HG02973 (cell line): ENCODE measurements around the gene FNDC8.
A peak's percentile ranks its signal among the peaks of the same experiment; 100 is the strongest.
"Not testable (repeated sequence)": the region's sequence is repeated elsewhere in the genome, so short reads cannot be mapped to it uniquely, and the experiment has no call there.

ENCODE experiments used
- ATAC-seq: cut with Tn5 transposase; IDR thresholded peaks from one replicate; pipeline ENCODE4 v1.9.1; 2021; ENCODE audit warnings: moderate library complexity; ENCODE audit not compliant: unreplicated experiment

FNDC8 gene

GRCh38 chr17:35094902-35095301 is 26.5 kb upstream of the FNDC8 start:
- no peak for ATAC-seq

- no peak for ATAC-seq
These were observed 25.7 kb upstream of the FNDC8 start for GRCh38 chr17:35095741-35096140.

- ATAC-seq, result no peak
These were observed 23.6 kb upstream of the FNDC8 start for GRCh38 chr17:35097776-35098175.

GRCh38 chr17:35099908-35100307 is 21.5 kb upstream of the FNDC8 start:
- no peak for ATAC-seq

GRCh38 chr17:35101036-35101435 is 20.4 kb upstream of the FNDC8 start:
- ATAC-seq, result no peak

- no peak for ATAC-seq
These were observed 19.7 kb upstream of the FNDC8 start for GRCh38 chr17:35101725-35102124.

GRCh38 chr17:35103271-35103670 is 18.1 kb upstream of the FNDC8 start:
- ATAC-seq, result no peak

- ATAC-seq, result no peak
These were observed 16.5 kb upstream of the FNDC8 start for GRCh38 chr17:35104844-35105450.

GRCh38 chr17:35110791-35111190 is 10.6 kb upstream of the FNDC8 start:
- ATAC-seq, result not testable (repeated sequence)

- no peak for ATAC-seq
These were observed 4.6 kb upstream of the FNDC8 start for GRCh38 chr17:35116845-35117244.

- no peak for ATAC-seq
These were observed 3.4 kb upstream of the FNDC8 start for GRCh38 chr17:35117984-35118383.

GRCh38 chr17:35119370-35120165 is 1.8 kb upstream of the FNDC8 start, which contains the start of gene RAD51D:
TSS of gene RAD51D (minus strand) at chr17:35119860. CDS start at chr17:35119613, 247 bp downstream.
- peak; percentile 74 for ATAC-seq

GRCh38 chr17:35127751-35128514 is 6.5 kb downstream of the FNDC8 start:
- ATAC-seq, result no peak

GRCh38 chr17:35129154-35129972 is 7.9 kb downstream of the FNDC8 start:
- no peak for ATAC-seq

- ATAC-seq, result no peak
These were observed 8.5 kb downstream of the FNDC8 start for GRCh38 chr17:35129973-35130351.

- ATAC-seq, result no peak
These were observed 9.0 kb downstream of the FNDC8 start for GRCh38 chr17:35130392-35130791.

- no peak for ATAC-seq
These were observed 10.7 kb downstream of the FNDC8 start for GRCh38 chr17:35132099-35132498.

- ATAC-seq, result no peak
These were observed 11.6 kb downstream of the FNDC8 start for GRCh38 chr17:35132816-35133550.

- ATAC-seq, result no peak
These were observed 13.9 kb downstream of the FNDC8 start for GRCh38 chr17:35135322-35135721.

GRCh38 chr17:35138218-35138617 is 16.8 kb downstream of the FNDC8 start:
- no peak for ATAC-seq
